Right ventricle myocardium superior (tissue), 1 donor: Measurements from ENCODE around the gene PIAS3. TPM values are rescaled to one million over a fixed set of nuclear protein-coding genes. Genes with fewer than 3 reads are reported as not detected.

Experiments
- ATAC-seq: fragments of 200-7000 bp; cut with Tn5 transposase; one replicate; pipeline ENCODE4 v1.9.1; 2020; ENCODE audit warnings: mild to moderate bottlenecking; ENCODE audit not compliant: poor library complexity
- DNase-seq: peaks from one replicate; pipeline ENCODE4 v3.0.0-alpha.2; 2020
- intact Hi-C: fragments of 100-400 bp; cut with DNase I; formaldehyde crosslinking; loops from one replicate; pipeline ENCODE4 v1.11.2; 2022
- total RNA-seq: library from RNA; stranded (reverse); fragmentation: NEBNext Ultra II Directional; extraction: Animal tissue kit (Norgen Biotek cat#: 25700); gene quantifications from one replicate; pipeline ENCODE4 v1.2.1, GENCODE V29; 2021
- donor health status: DM: no; HTN: yes; CAD: no; lungs with severe emphysema.

Gene PIAS3
- total RNA-seq, 1 donor from 2014 or later: 13.2 TPM

DNA sequence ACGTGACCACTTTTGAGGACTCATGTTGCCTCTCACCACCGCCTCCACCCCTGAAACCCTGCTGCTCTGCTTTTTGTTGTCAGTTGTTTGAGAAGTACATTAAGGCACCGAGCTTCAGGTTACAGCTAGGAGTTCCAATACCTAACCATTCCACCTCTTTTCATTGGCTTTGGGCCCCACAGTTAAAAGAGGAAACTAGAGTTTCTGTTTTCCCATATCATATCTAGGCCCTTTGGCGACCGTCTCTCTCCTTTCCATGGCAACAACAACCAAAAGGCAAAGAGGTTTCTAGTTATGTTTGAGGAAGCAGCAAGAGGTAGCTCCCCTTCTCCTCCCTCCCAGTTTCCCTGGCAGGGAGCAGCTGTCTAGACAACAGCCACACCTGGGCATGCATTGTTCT lies 20.9 kb upstream of the PIAS3 start:
- ATAC-seq (no peak), DNase-seq (no peak)
- intact Hi-C loops: no loop called here

DNA sequence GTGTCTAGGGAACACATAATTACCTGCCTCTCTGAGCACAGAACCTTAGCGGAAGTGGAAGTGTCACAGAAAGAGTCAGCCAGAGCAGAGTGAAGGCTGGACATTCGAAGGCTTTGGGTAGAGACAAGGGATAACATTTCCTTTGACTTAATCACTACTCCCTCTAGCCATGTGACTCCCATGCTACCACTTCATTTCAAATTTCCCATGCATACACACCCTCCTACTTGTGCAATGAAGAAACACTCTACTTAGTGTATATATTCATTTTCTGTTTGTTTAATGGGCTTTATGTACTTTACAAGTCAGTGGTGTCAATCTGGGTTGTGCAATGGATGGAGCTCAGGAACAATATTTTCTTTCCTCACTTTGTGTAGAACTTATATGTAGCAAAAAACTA lies 19.8 kb upstream of the PIAS3 start:
- no peak for ATAC-seq
- intact Hi-C loops: no loop called here
- DNase-seq: no peak

DNA sequence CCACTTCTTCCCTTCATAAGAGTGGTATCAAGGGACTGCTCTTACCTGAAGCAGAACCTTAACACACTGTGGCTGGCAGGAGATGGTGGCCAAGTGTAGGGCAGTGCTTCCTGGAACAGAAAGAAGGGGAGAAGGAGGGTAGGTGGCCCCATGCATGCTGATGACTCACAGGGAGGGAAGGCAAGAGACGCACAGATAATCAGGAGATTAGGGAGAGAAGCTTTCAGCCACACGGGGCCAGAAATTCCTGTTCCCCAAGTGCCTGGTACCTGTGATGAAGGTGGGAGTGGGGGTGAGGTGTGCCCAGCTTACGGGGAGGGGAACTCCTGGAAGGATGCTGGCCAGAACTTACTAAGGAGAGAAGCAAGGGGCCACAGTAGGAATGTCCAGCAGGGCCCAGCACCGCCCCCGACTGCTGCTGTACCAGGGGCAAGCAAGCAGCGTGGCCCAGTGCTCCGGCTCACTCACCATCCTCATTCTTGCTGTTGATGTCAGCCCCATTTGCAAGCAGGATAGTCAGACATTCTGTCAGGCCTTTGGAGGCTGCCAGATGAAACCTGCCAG lies 19.1 kb upstream of the PIAS3 start:
- no peak for DNase-seq
- ATAC-seq: no peak
- intact Hi-C loops: no loop called here

DNA sequence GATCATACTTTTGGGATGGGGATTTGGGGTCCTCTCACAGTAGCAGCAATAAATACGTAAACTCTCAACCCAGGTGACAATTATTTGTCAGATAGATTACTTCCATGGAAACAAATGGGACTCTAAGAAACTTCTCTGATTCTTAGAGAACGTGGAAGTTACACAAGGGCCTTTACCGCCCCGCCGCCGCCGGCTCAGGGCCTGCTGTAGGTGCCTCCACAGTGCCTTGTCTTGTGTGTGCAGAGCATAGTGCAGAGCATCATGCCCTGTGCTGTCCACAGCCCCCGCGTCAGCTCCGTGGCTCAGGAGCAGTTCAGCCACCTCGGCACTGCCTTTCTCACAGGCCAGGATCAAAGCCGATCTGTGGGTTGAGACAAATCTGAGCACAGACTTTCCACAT lies 15.8 kb upstream of the PIAS3 start:
- ATAC-seq (no peak), DNase-seq (no peak)
- intact Hi-C loops: no loop called here

DNA sequence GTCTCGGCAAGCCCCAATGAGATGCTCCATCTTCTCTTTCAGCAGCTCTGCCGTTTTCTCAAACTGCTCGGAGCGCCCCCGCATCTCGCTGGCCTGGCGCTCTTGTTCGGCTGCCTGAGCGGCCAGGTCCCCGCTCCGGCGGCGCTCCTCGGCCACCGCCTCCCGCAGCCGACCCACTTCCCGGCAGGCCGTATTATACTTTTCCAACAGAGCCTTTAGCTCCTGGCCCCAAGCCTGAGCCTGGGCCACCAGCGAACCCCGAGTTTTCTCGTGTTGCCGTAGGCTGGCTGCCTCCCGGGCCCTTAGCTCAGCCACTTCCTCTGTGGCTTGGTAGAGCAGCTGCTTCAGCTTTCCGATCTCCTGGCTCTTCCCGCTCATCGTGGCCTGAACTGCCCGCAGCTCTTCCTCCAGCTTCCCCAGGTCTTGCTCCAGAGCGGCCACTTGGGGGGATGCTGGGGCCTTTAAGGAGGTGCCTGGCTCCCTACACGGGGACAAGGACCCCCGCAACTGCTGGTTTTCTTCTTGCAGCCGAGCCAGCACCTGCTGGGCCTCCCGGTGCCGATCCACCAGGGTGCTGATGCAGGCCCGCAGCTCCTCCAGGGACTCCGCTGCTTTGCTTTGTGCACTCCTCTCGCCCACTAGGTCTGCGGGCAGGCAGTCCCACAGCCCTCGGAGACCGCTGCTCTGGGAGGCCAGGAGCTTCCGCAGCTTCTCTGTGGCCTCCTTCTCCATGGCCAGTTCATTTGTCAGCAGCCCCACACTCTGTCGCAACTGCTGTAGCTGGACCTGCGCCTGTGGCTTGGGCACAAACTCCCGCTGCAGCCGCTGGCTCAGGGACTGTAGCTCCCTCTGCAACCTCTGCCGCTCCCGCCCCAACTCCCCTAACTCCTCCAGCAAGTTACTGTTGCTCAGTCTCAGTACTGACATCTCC lies 13.4 kb upstream of the PIAS3 start:
- intact Hi-C loops: no loop called here
- ATAC-seq (peak; percentile 88), DNase-seq (peak; percentile 81)

DNA sequence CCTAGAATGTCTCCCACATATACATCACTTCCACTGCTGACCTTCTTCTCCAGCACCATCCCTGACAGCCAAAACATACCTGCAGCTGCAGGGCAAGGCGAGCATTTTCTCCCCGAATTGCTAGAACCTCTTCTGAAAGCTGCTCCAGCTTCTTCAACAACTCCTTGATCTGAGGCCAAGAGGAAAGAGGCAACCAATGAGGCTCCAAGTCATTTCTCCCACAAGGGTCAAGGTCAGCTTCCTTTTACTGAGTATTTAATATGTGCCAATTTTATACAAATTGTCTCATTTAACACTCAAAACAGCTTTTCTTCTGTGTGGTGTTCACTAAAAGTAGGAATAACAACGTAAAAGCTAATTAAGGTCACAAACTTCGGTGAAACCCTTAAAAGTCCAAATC lies 9.4 kb upstream of the PIAS3 start:
- no peak for DNase-seq
- no peak for ATAC-seq
- intact Hi-C loops: no loop called here

DNA sequence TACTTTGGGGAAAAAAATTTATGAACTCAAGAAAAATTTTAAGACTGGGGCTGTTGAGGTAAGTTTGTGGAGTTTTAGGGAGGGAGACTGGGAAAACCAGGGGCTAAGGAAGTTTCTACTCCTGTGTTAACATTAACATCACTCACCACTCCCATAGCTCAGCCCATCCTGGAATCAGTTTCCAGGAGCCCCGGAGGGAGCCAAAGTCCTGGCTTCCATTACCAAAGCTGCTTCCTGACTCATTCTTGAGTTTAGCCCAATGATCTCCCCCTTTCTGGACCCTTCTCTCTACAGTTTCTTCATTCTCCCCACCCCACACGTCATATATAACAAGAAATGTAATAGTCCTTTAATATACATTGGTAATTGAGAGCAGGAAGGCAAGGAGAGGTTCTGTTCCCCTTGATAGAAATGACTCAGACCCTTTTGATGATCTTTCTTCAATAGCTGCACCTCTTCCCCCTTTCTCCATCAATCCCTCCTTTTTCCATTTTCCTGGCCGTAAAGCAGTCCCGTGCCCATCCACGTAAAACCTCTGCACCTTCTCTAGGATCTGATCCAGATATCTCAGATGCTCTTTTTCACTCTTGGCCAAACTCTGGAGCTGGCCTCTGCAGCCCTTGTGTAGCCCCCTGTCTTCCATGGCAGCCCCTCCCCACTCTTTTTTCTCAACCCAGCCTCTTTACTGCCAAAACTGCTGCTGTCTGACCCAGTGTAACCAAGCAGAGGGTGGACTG lies 4.6 kb upstream of the PIAS3 start:
- no peak for DNase-seq
- intact Hi-C loops: no loop called here
- ATAC-seq: no peak

DNA sequence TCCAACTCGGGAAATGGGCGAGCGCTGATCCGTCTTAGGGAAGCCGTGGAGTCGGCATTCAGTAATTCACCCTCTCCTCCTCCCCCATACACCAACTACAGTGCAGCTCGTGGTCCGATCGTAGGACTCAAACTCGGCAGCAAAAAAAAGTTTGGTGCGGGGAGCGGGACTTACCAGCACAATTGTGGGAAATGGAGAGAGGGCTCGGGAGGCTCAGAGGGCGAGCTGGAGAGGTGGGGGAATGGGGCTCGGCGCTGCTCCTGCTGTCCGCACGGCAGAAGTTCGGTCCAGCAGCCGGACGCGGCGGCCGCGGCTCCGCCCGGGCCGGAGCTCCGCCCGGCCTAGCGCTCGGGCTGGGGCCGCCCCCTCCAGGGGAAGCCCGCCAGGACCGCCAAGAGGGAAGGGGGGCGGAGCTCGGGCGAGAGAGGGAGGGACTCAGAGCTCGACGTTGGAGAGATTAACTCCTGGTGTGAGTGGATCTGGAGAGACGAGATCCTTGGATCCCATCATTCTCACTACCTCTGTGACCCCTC lies 676 bp upstream of the PIAS3 start:
- intact Hi-C loops: loop anchor here (5.0 kb wide), 1 partner anchor 48 kb away; no protein-coding TSS in a partner anchor

DNA sequence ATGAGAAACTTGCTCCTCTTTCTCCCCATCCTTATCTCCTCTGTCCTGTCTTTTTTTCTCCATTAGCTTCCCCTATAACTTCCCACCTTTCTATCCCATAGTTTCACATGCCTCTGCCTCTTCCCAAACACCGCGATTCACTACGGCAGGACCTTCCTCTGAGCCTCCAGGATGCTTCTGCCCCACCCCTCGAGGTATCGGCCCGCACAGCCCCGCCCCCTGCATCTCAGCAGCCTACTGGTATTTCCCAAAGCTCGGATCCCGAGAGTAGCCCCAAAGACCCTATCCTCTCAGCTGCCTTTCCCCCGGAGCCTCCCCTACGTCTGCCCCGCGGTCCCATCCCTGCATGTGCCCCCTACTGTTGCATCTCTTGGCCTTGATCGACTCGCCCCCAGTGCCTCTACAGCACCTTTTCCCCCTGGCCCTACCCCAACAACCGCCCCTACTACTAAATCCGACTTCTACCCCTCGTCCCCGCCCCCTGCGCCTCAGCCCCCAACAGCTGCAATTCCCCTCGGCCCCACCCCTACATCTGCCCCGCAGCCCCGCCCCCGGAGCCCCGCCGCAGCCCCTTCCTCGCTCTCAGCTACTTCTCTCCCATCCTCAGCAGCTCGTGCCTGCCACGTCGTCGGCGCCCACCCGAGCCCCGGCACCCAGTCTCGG lies 512 bp downstream of the PIAS3 start:
- ATAC-seq (peak; percentile 34), DNase-seq (peak; percentile 73)
- intact Hi-C loops: loop anchor here (5.0 kb wide), 1 partner anchor 49 kb away; no protein-coding TSS in a partner anchor

More for the DNA sequence above, 676 bp upstream of the PIAS3 start:
- DNase-seq: peak; percentile 95
- peak; percentile 91 for ATAC-seq

DNA sequence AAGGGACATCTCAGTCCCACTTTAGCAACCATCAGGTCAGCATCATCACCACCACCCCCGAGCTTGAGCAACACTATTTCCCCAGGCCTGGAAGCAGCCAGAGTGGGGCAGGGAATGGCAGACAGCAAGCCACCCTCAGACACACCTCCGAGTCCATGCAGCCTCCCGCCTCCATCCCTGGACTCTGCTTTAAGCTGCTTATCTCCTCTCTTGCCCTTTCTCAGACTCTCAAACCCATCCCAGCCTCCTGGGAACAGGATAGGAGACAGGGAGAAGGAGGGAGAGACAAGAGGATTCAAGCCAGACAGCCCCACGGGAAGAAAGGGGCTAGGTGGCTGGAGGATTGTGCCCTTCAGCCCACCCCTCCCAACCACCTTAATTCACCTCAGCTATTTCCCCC lies 1.7 kb downstream of the PIAS3 start:
- ATAC-seq (no peak), DNase-seq (no peak)
- intact Hi-C loops: loop anchor here (5.0 kb wide), 1 partner anchor 50 kb away; no protein-coding TSS in a partner anchor

DNA sequence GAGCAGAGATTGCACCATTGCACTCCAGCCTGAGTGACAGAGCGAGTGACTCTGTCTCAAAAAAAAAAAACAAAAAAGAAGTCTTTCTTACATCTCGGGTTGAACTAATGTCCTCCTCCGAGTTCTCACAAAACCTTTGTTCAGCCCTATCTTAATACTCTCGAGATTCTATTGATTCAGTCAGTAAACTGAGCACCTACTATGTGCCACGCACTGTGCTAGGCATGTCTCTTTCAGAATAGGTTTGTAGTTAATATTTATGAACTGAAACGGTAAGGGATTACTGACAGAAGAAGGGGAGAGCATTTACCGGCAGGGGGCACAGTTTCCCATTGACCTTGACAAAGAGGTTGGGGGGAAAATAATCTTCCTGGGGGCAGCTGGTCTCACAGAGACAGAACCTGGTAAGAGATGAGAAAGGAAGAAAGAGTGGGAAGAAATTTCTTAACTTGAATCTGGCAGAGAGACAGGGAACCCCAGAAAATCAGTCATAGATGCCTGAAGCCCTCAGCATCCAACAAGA lies 3.4 kb downstream of the PIAS3 start:
- DNase-seq: no peak
- no peak for ATAC-seq
- intact Hi-C loops: loop anchor here (5.0 kb wide), 1 partner anchor 52 kb away; no protein-coding TSS in a partner anchor

DNA sequence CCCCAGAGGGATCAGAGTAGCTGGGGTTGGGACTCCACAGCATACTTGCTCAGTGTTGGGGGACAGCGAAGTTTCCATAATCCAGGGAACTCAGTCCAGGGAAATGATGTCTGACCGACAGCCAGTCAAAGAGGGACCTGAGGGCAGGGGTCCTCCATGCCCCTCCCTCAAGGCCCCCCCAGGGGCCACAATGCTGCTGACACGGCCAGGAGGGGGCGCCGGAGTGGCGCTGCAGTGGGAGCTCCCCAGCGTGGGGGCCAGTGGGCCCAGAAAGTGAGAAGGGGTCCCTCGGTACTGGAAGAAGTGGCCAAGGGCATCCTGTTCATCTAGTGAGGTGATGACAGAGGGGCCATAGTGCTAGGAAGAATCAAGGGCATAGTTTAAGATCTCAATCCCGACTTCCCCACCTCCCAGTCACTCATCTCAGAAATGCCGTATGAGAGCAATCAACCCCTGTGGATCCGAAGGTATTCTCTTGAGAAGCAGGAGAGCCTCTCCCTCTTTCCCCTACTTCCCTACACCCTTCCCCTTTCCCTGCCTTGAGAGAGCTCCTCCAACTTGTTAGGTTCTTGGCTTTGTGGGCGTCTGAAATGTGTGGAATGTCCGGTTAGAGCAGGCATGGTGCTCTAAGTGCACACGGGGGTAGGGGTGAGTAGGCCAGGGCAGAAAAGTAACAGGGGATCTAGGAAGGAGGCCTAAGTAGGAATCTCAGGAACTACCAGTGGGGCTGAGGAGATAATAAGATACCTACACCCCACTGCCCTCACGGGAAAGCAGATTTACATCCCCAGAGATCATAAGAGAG lies 9.3 kb downstream of the PIAS3 start:
- ATAC-seq: no peak
- no peak for DNase-seq
- intact Hi-C loops: loop anchor here (5.0 kb wide), 1 partner anchor 163 kb away; no protein-coding TSS in a partner anchor

DNA sequence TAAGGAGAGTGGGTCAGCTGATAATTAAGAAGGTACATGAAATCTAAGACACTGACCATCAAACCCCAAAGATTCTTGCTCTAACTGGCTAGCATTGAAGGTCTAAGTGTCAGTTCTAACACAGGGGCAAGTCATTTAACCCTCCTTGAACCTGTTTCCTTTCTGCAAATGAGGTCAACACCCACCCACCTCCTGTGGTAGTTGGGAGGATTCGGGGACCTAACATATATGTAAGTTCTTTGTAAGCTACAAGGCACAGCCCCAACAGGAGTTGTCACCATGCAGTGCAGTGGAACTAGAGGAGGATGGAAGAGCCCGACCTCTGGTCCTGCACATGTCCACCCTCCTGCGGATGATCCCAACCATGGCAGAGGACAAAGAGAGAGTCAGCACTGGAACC lies 11.1 kb downstream of the PIAS3 start:
- DNase-seq (no peak), ATAC-seq (no peak)
- intact Hi-C loops: loop anchor here (5.0 kb wide), 1 partner anchor 164 kb away; no protein-coding TSS in a partner anchor

DNA sequence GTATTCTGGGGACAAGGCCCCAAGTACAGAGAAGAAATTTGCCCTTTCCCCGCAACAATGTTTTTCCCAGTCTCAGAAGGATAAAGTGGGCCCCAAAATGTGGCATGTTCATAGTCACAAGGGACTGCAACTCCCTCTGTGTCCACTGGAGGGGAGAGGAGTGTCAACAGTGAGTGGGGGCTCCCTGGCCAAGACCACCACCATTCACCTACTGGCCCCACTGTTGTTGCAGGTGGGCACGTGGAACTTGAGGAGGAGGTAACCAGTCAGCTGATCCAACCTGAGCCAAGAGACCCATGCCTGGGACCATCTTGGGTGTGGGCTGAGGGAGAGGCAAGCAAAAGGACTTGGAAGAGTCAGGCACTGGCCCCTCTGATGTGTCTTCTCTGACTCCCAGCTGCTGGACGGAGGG lies 12.7 kb downstream of the PIAS3 start:
- DNase-seq (no peak), ATAC-seq (peak; percentile 62)
- intact Hi-C loops: loop anchor here (5.0 kb wide), 1 partner anchor 166 kb away; no protein-coding TSS in a partner anchor

DNA sequence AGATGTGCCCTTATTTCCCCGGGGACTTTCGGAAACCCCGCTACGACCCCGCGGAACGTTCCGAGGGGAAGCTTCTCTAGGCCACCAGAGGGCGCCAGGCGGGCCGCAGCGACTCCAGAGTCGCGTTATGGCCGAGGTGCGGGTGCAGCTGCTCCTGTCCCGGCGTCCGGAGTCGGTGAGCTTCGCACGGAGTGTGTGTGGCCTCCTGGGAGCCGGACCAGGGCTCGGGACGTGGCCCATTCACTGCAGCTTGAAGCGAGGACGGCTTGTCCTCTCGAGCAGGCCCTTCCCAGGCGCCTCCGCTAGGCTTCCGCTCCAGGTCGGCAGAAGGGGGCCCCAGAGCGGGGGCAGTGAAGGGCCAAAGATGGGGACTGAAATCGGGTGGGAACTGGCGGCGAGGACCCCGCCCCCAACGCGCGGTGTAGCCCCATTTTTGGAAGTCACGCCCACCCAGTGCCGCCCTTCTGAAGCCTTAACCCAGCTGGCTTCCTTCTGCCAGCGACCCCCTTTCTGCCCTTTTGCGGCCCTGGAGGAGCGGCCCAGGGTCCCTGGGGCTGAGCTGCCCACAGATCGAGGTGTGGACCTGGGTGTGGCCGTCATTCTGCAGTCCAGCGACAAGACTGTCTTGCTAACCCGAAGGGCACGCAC lies 13.2 kb downstream of the PIAS3 start, which contains the start of gene NUDT17:
Gene NUDT17 (plus strand): TSS at position 117 of the 648 bp plus-strand sequence. CDS start 11 bp downstream, at position 128.
- intact Hi-C loops: loop anchor here (5.0 kb wide), 1 partner anchor 167 kb away; no protein-coding TSS in a partner anchor

DNA sequence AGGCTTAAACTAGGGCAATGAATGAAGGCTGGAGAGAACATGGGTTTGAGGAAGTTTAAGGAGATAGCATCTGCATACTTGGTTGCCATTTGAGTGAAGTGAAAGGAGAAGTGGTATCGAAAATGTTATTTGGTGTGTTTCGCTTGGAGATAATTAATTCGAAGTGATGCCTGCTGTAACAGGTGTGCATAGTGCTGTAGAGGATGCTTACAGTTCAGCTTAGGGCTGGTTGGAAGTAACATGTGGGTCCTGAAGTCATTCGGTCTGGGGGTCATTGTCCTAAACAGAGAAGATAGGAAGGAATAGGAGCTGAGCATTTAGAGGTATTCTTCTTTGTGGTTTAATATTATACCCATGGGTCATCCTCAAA lies 13.8 kb downstream of the PIAS3 start:
- ATAC-seq: peak; percentile 40
- intact Hi-C loops: loop anchor here (5.0 kb wide), 1 partner anchor 167 kb away; no protein-coding TSS in a partner anchor
- DNase-seq: no peak

More for the DNA sequence above, 13.2 kb downstream of the PIAS3 start, which contains the start of gene NUDT17:
- ATAC-seq (peak; percentile 94), DNase-seq (peak; percentile 90)

DNA sequence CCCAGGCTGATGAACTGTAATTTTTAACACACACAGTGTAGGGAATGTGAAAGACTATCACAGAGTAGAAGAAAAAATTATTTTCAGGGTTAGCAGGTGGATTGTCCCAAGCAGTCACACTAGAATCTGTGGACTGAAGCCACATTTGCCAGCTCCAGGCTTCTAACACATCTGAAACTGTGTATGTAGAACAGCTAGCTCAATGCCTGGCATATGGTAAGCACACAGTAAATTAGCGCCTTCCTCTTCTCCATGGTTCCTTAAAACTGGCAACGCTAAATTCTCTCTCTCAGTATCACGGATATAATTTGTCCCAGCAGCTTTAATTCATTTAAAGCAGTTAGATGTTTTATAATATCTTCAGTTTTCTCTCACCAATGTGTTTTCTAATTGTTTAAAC lies 15.8 kb downstream of the PIAS3 start:
- ATAC-seq: no peak
- DNase-seq: no peak
- intact Hi-C loops: no loop called here
